HL-60 (cell line): ENCODE data around the gene MPP2.

Source experiments
- DNase-seq, 2 experiments: peaks; one replicate each; pipeline ENCODE4 v3.0.0-alpha.2; 2010 to 2020; ENCODE audit warnings: low read depth in 1 of 2, low spot score in 1 of 2
- H3K27ac ChIP-seq: fragments of 250-450 bp; sonication (Bioruptor Pico); replicated peaks from 2 replicates; pipeline ENCODE4 v1.5.1; 2020; ENCODE audit warnings: mild to moderate bottlenecking, moderate library complexity
- H3K27me3 ChIP-seq: fragments of 250-450 bp; sonication (Bioruptor Pico); 2 replicates; pipeline ENCODE4 v1.5.1; 2021; ENCODE audit warnings: mild to moderate bottlenecking, moderate library complexity; ENCODE audit not compliant: insufficient read depth, poor library complexity, severe bottlenecking
- H3K4me3 ChIP-seq: replicated peaks from 2 replicates; pipeline ENCODE4 v1.5.1; 2011; ENCODE audit warnings: mild to moderate bottlenecking, control low read depth, low read length; ENCODE audit not compliant: insufficient read depth
- GABPA ChIP-seq: IDR thresholded peaks from 2 replicates; pipeline ENCODE4 v1.6.1; 2012; ENCODE audit warnings: low read depth
- POLR2AphosphoS5 ChIP-seq: IDR thresholded peaks from 2 replicates; pipeline ENCODE4 v1.6.1; 2012; ENCODE audit warnings: low read depth
- SPI1 ChIP-seq: IDR thresholded peaks from 2 replicates; pipeline ENCODE4 v1.6.1; 2012; ENCODE audit warnings: low read depth, mild to moderate bottlenecking, borderline replicate concordance
- TF ChIP-seq, protein P1 (sequence below): IDR thresholded peaks from one replicate; pipeline ENCODE4 v1.5.1; 2011; ENCODE audit warnings: low read length, control low read depth, inconsistent platforms; ENCODE audit not compliant: insufficient read depth
- TF ChIP-seq, protein P2 (sequence below): IDR thresholded peaks from 2 replicates; pipeline ENCODE4 v1.6.1; 2012; ENCODE audit warnings: low read depth; ENCODE audit not compliant: insufficient replicate concordance

MPP2 gene

DNA sequence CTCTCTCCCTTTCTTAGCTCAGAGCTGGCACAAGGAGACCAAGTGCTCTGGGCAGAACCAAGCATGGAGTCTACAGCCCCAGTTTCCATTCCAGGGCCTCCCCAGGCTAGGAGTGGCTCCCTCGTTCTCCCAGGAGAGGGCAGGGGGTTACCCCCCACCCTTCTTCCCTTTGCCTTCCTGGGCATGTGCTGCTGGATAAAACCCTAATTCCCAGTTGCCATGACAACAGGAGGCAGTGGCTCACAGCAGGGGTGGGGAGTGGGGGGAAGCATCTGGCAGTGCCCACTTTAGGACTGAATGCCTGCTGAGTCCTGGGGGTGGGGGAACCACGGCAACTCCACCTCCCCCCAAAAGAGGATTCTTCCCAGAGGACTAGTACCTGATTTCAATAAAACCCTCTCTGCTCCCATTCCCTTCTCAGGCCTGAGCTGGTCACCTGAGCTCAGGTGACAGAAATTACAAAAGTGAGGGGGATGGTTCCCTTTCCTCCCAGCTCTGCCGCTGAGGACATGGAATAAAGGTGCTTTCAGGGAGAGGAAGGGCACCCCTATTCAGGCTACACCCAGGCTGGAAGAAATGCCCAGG, 1.8 kb downstream of the MPP2 start:
- no peak overlapping the region for H3K27ac ChIP-seq
- DNase-seq, result no peak
- no peak overlapping the region for H3K4me3 ChIP-seq
- TF ChIP-seq GABPA, result no peak
- TF ChIP-seq, protein P1, sequence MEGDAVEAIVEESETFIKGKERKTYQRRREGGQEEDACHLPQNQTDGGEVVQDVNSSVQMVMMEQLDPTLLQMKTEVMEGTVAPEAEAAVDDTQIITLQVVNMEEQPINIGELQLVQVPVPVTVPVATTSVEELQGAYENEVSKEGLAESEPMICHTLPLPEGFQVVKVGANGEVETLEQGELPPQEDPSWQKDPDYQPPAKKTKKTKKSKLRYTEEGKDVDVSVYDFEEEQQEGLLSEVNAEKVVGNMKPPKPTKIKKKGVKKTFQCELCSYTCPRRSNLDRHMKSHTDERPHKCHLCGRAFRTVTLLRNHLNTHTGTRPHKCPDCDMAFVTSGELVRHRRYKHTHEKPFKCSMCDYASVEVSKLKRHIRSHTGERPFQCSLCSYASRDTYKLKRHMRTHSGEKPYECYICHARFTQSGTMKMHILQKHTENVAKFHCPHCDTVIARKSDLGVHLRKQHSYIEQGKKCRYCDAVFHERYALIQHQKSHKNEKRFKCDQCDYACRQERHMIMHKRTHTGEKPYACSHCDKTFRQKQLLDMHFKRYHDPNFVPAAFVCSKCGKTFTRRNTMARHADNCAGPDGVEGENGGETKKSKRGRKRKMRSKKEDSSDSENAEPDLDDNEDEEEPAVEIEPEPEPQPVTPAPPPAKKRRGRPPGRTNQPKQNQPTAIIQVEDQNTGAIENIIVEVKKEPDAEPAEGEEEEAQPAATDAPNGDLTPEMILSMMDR, result no peak
- H3K27me3 ChIP-seq, result peaks cover 62% of the 10 kb centered on the region

DNA sequence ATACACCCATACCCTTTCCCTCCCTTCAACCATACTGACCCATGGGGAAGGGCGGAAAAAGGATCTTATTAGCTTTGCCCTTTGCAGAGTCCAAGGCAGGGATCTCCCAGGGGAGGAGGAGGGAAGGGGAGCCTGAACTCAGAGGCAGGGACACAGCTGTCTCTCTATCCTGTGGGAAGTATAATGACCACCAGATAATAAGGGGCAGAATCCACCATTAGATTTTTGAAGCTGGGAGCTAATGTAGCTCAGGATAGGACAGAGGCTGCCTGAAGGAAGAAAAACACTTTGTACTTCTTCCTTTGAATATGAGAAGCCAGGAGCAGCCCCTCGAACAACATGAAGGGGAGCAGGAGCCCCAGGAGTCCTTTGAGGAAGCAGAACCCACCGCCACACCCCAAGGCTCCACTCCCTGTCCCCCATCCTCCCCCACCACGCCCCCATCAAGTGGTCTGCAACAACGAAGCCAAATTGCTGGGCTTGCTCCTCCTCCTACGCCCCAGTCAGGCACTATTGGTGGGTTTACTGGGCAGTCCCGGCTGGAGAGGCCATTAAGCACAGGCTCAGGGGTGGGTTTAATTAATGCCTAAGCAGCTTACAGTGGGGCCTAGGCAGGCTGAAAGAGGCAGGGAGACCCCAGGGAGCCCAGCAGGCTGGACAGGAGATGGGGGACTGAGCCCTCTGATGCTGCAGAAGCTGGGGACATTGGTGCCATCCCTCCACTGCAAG, 5.3 kb downstream of the MPP2 start:
- Histone ChIP-seq H3K27ac (no peak overlapping the region), H3K27me3 (peaks cover 44% of the 10 kb centered on the region), H3K4me3 (no peak overlapping the region)
- DNase-seq, result no peak
- TF ChIP-seq, protein P2, sequence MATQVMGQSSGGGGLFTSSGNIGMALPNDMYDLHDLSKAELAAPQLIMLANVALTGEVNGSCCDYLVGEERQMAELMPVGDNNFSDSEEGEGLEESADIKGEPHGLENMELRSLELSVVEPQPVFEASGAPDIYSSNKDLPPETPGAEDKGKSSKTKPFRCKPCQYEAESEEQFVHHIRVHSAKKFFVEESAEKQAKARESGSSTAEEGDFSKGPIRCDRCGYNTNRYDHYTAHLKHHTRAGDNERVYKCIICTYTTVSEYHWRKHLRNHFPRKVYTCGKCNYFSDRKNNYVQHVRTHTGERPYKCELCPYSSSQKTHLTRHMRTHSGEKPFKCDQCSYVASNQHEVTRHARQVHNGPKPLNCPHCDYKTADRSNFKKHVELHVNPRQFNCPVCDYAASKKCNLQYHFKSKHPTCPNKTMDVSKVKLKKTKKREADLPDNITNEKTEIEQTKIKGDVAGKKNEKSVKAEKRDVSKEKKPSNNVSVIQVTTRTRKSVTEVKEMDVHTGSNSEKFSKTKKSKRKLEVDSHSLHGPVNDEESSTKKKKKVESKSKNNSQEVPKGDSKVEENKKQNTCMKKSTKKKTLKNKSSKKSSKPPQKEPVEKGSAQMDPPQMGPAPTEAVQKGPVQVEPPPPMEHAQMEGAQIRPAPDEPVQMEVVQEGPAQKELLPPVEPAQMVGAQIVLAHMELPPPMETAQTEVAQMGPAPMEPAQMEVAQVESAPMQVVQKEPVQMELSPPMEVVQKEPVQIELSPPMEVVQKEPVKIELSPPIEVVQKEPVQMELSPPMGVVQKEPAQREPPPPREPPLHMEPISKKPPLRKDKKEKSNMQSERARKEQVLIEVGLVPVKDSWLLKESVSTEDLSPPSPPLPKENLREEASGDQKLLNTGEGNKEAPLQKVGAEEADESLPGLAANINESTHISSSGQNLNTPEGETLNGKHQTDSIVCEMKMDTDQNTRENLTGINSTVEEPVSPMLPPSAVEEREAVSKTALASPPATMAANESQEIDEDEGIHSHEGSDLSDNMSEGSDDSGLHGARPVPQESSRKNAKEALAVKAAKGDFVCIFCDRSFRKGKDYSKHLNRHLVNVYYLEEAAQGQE, result no peak
- no peak for TF ChIP-seq POLR2AphosphoS5
- no peak for TF ChIP-seq SPI1
- no peak for TF ChIP-seq GABPA
- TF ChIP-seq, protein P1, result no peak

DNA sequence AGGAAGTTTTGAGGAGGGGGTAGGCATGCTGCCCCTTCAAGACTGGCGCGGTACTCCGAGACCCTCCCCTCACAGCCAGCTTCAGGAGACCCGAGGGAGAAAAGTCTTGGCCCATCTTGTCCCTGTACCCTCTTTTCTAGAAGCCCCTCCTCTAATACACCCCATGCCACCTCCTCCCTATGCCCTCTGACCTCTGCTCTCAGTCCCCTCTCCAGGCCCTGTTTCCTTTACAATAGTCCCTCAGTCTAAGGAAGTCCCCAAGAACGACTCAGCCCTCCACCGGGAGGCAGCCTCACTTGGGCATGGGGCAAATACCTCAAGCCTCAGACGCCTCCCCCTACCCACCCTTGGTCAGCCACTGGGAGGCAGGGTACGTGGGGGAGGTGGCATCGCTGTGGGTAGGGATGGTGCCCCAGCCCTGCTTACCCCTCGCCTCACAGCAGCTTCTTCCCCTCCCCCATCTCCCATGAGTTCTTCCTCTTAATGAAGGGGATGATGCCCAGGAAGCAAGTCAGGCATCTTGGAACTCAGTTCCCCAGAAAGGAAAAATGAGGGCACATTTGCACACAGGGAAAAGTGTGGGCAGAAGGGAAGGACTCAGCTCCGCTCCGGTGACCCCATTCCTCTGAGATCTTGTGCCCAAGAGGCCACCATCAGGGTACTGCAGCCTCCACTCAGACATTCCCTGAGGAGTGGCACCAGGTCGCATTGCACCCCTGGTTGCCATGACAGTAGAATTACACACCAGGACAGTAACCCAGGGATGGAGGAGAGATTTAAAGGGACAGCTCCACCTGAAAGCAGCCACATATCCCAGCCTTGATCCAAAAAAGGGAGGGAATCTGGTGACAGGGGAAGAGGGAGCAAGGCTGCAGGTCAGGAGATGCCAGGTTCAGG, 6.2 kb downstream of the MPP2 start:
- peak overlapping the region; percentile 33 for H3K4me3 ChIP-seq
- TF ChIP-seq POLR2AphosphoS5, result no peak

DNA sequence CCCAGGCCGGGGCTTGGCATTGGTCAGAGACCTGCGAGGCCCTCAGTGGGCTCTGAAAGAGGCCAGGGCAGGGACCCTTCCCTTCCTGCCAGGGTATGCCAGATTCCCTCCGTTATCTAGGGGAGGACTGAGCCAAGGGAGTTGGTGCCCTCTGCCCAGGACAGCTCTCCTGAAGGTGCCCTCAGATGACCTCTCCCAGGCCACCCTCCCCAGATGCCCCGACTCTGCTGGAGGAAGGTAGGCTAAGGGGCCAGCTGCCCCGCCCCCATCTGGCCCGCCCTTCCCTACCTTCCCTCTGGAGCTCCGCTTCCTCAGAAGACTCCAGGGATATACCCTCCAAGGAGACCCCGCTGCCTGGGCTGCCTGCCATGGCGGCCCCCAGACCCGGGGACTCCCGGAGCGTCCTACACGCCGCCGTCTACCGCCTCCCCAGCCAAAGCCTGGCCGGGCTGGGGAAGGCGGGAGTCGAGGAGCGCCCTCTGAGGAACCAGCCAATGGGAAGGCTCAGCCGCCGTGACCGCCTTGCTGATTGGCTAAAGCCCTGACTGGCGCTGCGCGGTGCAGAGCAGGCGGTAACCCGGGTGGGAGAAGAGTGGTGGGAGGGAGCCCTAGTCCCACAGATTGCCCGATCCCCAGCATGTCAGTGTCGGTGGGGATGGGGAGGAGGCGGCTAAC, 7.0 kb downstream of the MPP2 start:
- TF ChIP-seq, protein P2, result no peak
- TF ChIP-seq, protein P1, result no peak
- TF ChIP-seq GABPA (no peak), POLR2AphosphoS5 (no peak), SPI1 (no peak)
- H3K27ac ChIP-seq, result no peak overlapping the region
- peaks cover 28% of the 10 kb centered on the region for H3K27me3 ChIP-seq
- peak overlapping the region; percentile 33 for H3K4me3 ChIP-seq
- DNase-seq, result peak; percentile 54

More for the DNA sequence above, 6.2 kb downstream of the MPP2 start:
- DNase-seq, result no peak
- H3K27me3 ChIP-seq, result peaks cover 36% of the 10 kb centered on the region
- H3K27ac ChIP-seq, result no peak overlapping the region
